ENCODE measurements around the gene INPP4A. TPM values are rescaled to one million over a fixed set of nuclear protein-coding genes. Genes with fewer than 3 reads are reported as not detected.
A peak's percentile ranks its signal among the peaks of the same experiment; 100 is the strongest.

The INPP4A gene
- total and polyA plus RNA-seq, 9 of the 15 experiments (the other 6 are each of a cell fraction or from before 2014, with no cell fraction given) = 1.8 to 15.7 (median 8.3) TPM

DNA sequence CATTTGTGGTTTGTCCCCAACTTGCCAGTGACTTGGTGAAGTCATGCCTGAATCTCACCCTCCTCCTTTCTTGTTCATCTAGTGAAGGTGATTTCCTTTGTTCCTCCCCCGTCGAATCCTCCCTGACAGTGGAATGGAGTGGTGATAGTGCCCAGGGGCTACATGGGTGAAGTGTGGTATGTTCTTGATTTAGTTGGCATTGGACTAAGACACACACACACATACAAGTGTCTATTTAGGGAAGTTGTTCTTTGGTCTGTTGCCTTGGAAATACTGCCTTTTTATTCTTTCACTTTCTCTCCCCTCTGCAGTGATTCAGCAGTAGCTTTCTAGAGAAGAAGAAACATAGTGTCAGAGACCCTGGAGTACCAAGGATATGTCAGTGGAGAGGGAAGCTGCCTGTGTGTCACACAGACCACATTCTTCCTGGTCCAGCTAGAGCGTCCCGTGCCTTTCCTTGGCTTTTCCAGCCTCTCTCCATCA lies 10.9 kb downstream of the INPP4A start (continued):
- TF ChIP-seq, protein P1, sequence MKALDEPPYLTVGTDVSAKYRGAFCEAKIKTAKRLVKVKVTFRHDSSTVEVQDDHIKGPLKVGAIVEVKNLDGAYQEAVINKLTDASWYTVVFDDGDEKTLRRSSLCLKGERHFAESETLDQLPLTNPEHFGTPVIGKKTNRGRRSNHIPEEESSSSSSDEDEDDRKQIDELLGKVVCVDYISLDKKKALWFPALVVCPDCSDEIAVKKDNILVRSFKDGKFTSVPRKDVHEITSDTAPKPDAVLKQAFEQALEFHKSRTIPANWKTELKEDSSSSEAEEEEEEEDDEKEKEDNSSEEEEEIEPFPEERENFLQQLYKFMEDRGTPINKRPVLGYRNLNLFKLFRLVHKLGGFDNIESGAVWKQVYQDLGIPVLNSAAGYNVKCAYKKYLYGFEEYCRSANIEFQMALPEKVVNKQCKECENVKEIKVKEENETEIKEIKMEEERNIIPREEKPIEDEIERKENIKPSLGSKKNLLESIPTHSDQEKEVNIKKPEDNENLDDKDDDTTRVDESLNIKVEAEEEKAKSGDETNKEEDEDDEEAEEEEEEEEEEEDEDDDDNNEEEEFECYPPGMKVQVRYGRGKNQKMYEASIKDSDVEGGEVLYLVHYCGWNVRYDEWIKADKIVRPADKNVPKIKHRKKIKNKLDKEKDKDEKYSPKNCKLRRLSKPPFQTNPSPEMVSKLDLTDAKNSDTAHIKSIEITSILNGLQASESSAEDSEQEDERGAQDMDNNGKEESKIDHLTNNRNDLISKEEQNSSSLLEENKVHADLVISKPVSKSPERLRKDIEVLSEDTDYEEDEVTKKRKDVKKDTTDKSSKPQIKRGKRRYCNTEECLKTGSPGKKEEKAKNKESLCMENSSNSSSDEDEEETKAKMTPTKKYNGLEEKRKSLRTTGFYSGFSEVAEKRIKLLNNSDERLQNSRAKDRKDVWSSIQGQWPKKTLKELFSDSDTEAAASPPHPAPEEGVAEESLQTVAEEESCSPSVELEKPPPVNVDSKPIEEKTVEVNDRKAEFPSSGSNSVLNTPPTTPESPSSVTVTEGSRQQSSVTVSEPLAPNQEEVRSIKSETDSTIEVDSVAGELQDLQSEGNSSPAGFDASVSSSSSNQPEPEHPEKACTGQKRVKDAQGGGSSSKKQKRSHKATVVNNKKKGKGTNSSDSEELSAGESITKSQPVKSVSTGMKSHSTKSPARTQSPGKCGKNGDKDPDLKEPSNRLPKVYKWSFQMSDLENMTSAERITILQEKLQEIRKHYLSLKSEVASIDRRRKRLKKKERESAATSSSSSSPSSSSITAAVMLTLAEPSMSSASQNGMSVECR (CRISPR knock-in tag; IDR thresholded peaks at IDR 0.05) = no peak
- TF ChIP-seq FOXJ2 (tag; IDR thresholded peaks at IDR 0.05) = peak; percentile 82
- TF ChIP-seq CUX1 (CRISPR knock-in tag; IDR thresholded peaks at IDR 0.05) = no peak
- no peak for TF ChIP-seq GATA2 (CRISPR knock-in tag; IDR thresholded peaks at IDR 0.05)
- TF ChIP-seq AFF4 (CRISPR knock-in tag; IDR thresholded peaks at IDR 0.05) = no peak
